Measurements from ENCODE around the gene CRTC2.

Gene CRTC2

GRCh38 chr1:153946622-153947241 lies 11.7 kb downstream of the CRTC2 start, which contains the start of gene DENND4B:
TSS of gene DENND4B (minus strand) at chr1:153946718. CDS start at chr1:153944374, 2,344 bp downstream.
- no peak for DNase-seq (ENCODE audit: low read depth, low spot score)

GRCh38 chr1:153945795-153946621 lies 12.4 kb downstream of the CRTC2 start:
- no peak for DNase-seq (ENCODE audit: low read depth, low spot score)

GRCh38 chr1:153945131-153945794 lies 13.1 kb downstream of the CRTC2 start:
- no peak for DNase-seq (ENCODE audit: low read depth, low spot score)

- no peak for DNase-seq (ENCODE audit: low read depth, low spot score)
These were observed 13.6 kb downstream of the CRTC2 start for GRCh38 chr1:153944827-153945117.

- DNase-seq (ENCODE audit: low read depth, low spot score) = no peak
These were observed 14.2 kb downstream of the CRTC2 start for GRCh38 chr1:153944005-153944826.

- DNase-seq (ENCODE audit: low read depth, low spot score) = no peak
These were observed 15.5 kb downstream of the CRTC2 start for GRCh38 chr1:153942766-153943549.

GRCh38 chr1:153941826-153942725 lies 16.3 kb downstream of the CRTC2 start:
- no peak for DNase-seq (ENCODE audit: low read depth, low spot score)

- DNase-seq (ENCODE audit: low read depth, low spot score) = no peak
These were observed 17.7 kb downstream of the CRTC2 start for GRCh38 chr1:153940756-153941155.

- no peak for DNase-seq (ENCODE audit: low read depth, low spot score)
These were observed 18.9 kb downstream of the CRTC2 start for GRCh38 chr1:153939476-153939875.

- no peak for DNase-seq (ENCODE audit: low read depth, low spot score)
These were observed 19.4 kb downstream of the CRTC2 start for GRCh38 chr1:153938996-153939395.

GRCh38 chr1:153937331-153937730 lies 21.1 kb downstream of the CRTC2 start:
- DNase-seq (ENCODE audit: low read depth, low spot score) = no peak

GRCh38 chr1:153936011-153936802 lies 22.2 kb downstream of the CRTC2 start:
- DNase-seq (ENCODE audit: low read depth, low spot score) = no peak

GRCh38 chr1:153934746-153935145 lies 23.7 kb downstream of the CRTC2 start:
- DNase-seq (ENCODE audit: low read depth, low spot score) = no peak

- DNase-seq (ENCODE audit: low read depth, low spot score) = no peak
These were observed 24.5 kb downstream of the CRTC2 start for GRCh38 chr1:153933955-153934354.

GRCh38 chr1:153933430-153933829 lies 25.0 kb downstream of the CRTC2 start:
- DNase-seq (ENCODE audit: low read depth, low spot score) = no peak

- DNase-seq (ENCODE audit: low read depth, low spot score) = no peak
These were observed 26.0 kb downstream of the CRTC2 start for GRCh38 chr1:153932156-153933131.

GRCh38 chr1:153929981-153930948 lies 28.1 kb downstream of the CRTC2 start:
- no peak for DNase-seq (ENCODE audit: low read depth, low spot score)

Measured in smooth muscle cell of the brain vasculature (primary cell).